Erythroblast (primary cell): ENCODE data around the gene SCN9A.
"Not testable (repeated sequence)": the region's sequence is repeated elsewhere in the genome, so short reads cannot be mapped to it uniquely, and the experiment has no call there.

Experiments used
- DNase-seq, 2 experiments: peaks; one replicate each; lab custom pipeline; 2025; lab: John Stamatoyannopoulos, UW
- GATA1 ChIP-seq: IDR thresholded peaks from 2 replicates; pipeline ENCODE4 v1.6.1; 2011; ENCODE audit warnings: low read depth, mild to moderate bottlenecking, control low read depth, low read length, moderate library complexity
- POLR2A ChIP-seq: IDR thresholded peaks from 2 replicates; pipeline ENCODE4 v1.6.1; 2011; ENCODE audit warnings: mild to moderate bottlenecking, low read length

The SCN9A gene

GRCh38 chr2:166375736-166376487 is at the start of gene SCN9A:
Gene SCN9A (minus strand): TSS chr2:166375944. CDS start chr2:166311756, 64,188 bp downstream.
- peak; percentile 82 to 83 for DNase-seq
- TF ChIP-seq POLR2A, result no peak
- TF ChIP-seq GATA1, result no peak

GRCh38 chr2:166424841-166425240 is 49.1 kb upstream of the SCN9A start:
- no peak for DNase-seq
- TF ChIP-seq POLR2A (no peak), GATA1 (no peak)

GRCh38 chr2:166419616-166419934 is 43.8 kb upstream of the SCN9A start:
- peak; percentile 22 to 37 for DNase-seq

GRCh38 chr2:166418853-166419615 is 43.3 kb upstream of the SCN9A start:
- TF ChIP-seq GATA1 (no peak), POLR2A (no peak)
- no peak for DNase-seq

More at GRCh38 chr2:166419616-166419934, 43.8 kb upstream of the SCN9A start:
- TF ChIP-seq POLR2A (no peak), GATA1 (no peak)

- TF ChIP-seq POLR2A (no peak), GATA1 (no peak)
- peak; percentile 5 to 11 for DNase-seq
These were observed 41.9 kb upstream of the SCN9A start for GRCh38 chr2:166417669-166418068.

GRCh38 chr2:166413255-166413654 is 37.5 kb upstream of the SCN9A start:
- DNase-seq, result no peak
- no peak for TF ChIP-seq POLR2A
- TF ChIP-seq GATA1, result no peak

GRCh38 chr2:166411473-166412230 is 35.9 kb upstream of the SCN9A start:
- DNase-seq, result no peak
- TF ChIP-seq POLR2A (no peak), GATA1 (no peak)

GRCh38 chr2:166410828-166411472 is 35.2 kb upstream of the SCN9A start:
- no peak for TF ChIP-seq POLR2A
- TF ChIP-seq GATA1, result no peak
- DNase-seq, result no peak

- DNase-seq, result not testable (repeated sequence)
These were observed 32.0 kb upstream of the SCN9A start for GRCh38 chr2:166407746-166408145.

- DNase-seq, result no peak
- TF ChIP-seq POLR2A (no peak), GATA1 (no peak)
These were observed 30.6 kb upstream of the SCN9A start for GRCh38 chr2:166406374-166406773.

GRCh38 chr2:166405569-166405926 is 29.8 kb upstream of the SCN9A start:
- no peak for TF ChIP-seq GATA1
- no peak for TF ChIP-seq POLR2A
- no peak for DNase-seq

GRCh38 chr2:166404831-166405568 is 29.3 kb upstream of the SCN9A start:
- DNase-seq, result no peak
- TF ChIP-seq POLR2A (no peak), GATA1 (no peak)

GRCh38 chr2:166394245-166394644 is 18.5 kb upstream of the SCN9A start:
- TF ChIP-seq POLR2A, result no peak
- no peak for TF ChIP-seq GATA1

GRCh38 chr2:166393008-166393407 is 17.3 kb upstream of the SCN9A start:
- TF ChIP-seq POLR2A, result no peak
- TF ChIP-seq GATA1, result no peak
- DNase-seq, result no peak

More at GRCh38 chr2:166394245-166394644, 18.5 kb upstream of the SCN9A start:
- no peak for DNase-seq
